ENCODE data around the gene ST8SIA3.

The ST8SIA3 gene

DNA sequence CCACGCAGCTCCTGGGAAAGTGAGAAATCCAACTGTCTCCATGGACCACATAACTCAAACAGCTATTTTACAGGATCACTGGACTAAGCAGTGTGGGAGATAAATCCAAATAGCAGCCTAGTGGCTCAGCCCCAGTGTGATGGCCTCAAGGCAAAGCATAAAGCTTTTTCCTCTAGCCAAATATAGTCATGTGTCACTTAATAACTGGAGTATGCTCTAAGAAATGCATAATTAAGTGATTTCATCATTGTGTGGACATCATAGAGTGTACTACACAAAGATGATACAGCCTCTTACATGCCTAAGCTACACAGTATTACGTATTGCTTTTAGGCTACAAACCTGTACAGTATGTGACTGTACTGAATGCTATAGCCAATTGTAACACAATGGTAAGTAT is 31.8 kb upstream of the ST8SIA3 start:
- H3K9me2 ChIP-seq (replicated peaks; ENCODE audit: control insufficient read depth, low read length), result no peaks in the 10 kb centered on the region
- no peaks in the 10 kb centered on the region for H3K36me3 ChIP-seq (ENCODE audit: control insufficient read depth, low read length)
- H3K79me2 ChIP-seq (ENCODE audit: control insufficient read depth, low read length), result no peaks in the 10 kb centered on the region
- peaks cover 17% of the 10 kb centered on the region for H3K27me3 ChIP-seq (ENCODE audit: control insufficient read depth, low read length)
- H3K27ac ChIP-seq (ENCODE audit: low read depth, low read length), result no peak overlapping the region
- H3F3A ChIP-seq (ENCODE audit: control insufficient read depth, insufficient read depth), result no peaks in the 10 kb centered on the region
- H4K20me1 ChIP-seq (ENCODE audit: control insufficient read depth, insufficient read depth, low read depth, low read length), result no peaks in the 10 kb centered on the region
- H3K9me3 ChIP-seq (ENCODE audit: control insufficient read depth, insufficient read depth, low read length), result no peaks in the 10 kb centered on the region
- no peak overlapping the region for H3K4me3 ChIP-seq (ENCODE audit: low read length)
- TF ChIP-seq EZH2phosphoT487 (IDR thresholded peaks at IDR 0.05; ENCODE audit: borderline replicate concordance, low read length) (no peak), CTCF (IDR thresholded peaks at IDR 0.05; ENCODE audit: low read depth, low read length, poor library complexity, severe bottlenecking) (no peak)
- H3K4me1 ChIP-seq (ENCODE audit: control insufficient read depth, low read length), result no peaks in the 10 kb centered on the region
- no peak overlapping the region for H3K4me2 ChIP-seq (ENCODE audit: low read length)

- H3K4me2 ChIP-seq (ENCODE audit: low read length), result no peak overlapping the region
- H3K79me2 ChIP-seq (ENCODE audit: control insufficient read depth, low read length), result no peaks in the 10 kb centered on the region
- H3F3A ChIP-seq (ENCODE audit: control insufficient read depth, insufficient read depth), result no peaks in the 10 kb centered on the region
- H3K4me1 ChIP-seq (ENCODE audit: control insufficient read depth, low read length), result no peaks in the 10 kb centered on the region
- no peaks in the 10 kb centered on the region for H3K9me2 ChIP-seq (replicated peaks; ENCODE audit: control insufficient read depth, low read length)
- no peaks in the 10 kb centered on the region for H4K20me1 ChIP-seq (ENCODE audit: control insufficient read depth, insufficient read depth, low read depth, low read length)
- no peak overlapping the region for H3K27ac ChIP-seq (ENCODE audit: low read depth, low read length)
- H3K4me3 ChIP-seq (ENCODE audit: low read length), result no peak overlapping the region
- H3K9me3 ChIP-seq (ENCODE audit: control insufficient read depth, insufficient read depth, low read length), result no peaks in the 10 kb centered on the region
- peaks cover 2% of the 10 kb centered on the region; the same call in 1 of the 2 replicates for H3K27me3 ChIP-seq (ENCODE audit: control insufficient read depth, low read length)
- no peaks in the 10 kb centered on the region for H3K36me3 ChIP-seq (ENCODE audit: control insufficient read depth, low read length)
- TF ChIP-seq EZH2phosphoT487 (IDR thresholded peaks at IDR 0.05; ENCODE audit: borderline replicate concordance, low read length), result no peak
- no peak for TF ChIP-seq CTCF (IDR thresholded peaks at IDR 0.05; ENCODE audit: low read depth, low read length, poor library complexity, severe bottlenecking)
Measured at GRCh38 chr18:57325491-57326166, 26.7 kb upstream of the ST8SIA3 start.

DNA sequence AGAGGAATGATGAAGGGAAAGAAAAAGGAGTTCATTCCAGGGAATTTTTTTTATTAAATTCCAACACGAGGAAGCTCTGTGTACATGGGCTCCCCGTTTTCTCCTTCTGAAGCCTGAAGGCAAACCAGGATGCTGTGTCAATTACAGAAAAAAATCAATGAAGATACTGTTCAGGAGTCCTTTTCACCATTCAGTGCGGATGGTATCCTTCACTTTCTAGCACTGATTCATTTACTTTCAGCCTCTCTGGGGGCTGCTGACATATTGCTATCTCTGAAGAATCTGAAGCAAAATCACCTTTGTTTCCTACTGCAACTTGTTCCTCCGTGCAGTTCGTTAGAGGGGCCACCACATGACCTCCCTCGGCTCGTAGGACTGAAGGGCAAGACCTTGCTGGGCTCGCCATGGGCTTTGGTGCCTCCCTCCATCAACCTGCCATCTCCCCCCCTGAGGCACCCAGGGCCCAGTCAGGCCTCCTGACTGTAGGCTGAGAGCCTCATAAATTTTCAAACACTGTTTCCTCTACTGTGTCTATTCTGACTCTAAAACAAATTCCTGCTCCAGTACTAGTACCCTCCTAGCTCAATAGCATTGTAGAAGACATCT is 25.5 kb upstream of the ST8SIA3 start:
- Histone ChIP-seq H3K27ac (ENCODE audit: low read depth, low read length) (no peak overlapping the region), H3F3A (ENCODE audit: control insufficient read depth, insufficient read depth) (no peaks in the 10 kb centered on the region)
- TF ChIP-seq CTCF (IDR thresholded peaks at IDR 0.05; ENCODE audit: low read depth, low read length, poor library complexity, severe bottlenecking) (no peak), EZH2phosphoT487 (IDR thresholded peaks at IDR 0.05; ENCODE audit: borderline replicate concordance, low read length) (no peak)

More for the DNA sequence above, 25.5 kb upstream of the ST8SIA3 start:
- Histone ChIP-seq H3K79me2 (ENCODE audit: control insufficient read depth, low read length) (no peaks in the 10 kb centered on the region), H3K9me3 (ENCODE audit: control insufficient read depth, insufficient read depth, low read length) (no peaks in the 10 kb centered on the region), H3K4me2 (ENCODE audit: low read length) (no peak overlapping the region), H3K36me3 (ENCODE audit: control insufficient read depth, low read length) (no peaks in the 10 kb centered on the region), H3K9me2 (replicated peaks; ENCODE audit: control insufficient read depth, low read length) (no peaks in the 10 kb centered on the region), H3K4me3 (ENCODE audit: low read length) (no peak overlapping the region), H3K4me1 (ENCODE audit: control insufficient read depth, low read length) (no peaks in the 10 kb centered on the region), H4K20me1 (ENCODE audit: control insufficient read depth, insufficient read depth, low read depth, low read length) (no peaks in the 10 kb centered on the region), H3K27me3 (ENCODE audit: control insufficient read depth, low read length) (no peaks in the 10 kb centered on the region)

Measured in DOHH2 (cell line).